Stomach smooth muscle (tissue), 2 donors: ENCODE data around the gene FOXL2NB.
"Not testable (repeated sequence)": the region's sequence is repeated elsewhere in the genome, so short reads cannot be mapped to it uniquely, and the experiment has no call there.

Experiments
- H3K27ac ChIP-seq: one replicate; pipeline ENCODE4 v1.7.0; 2013; ENCODE audit warnings: mild to moderate bottlenecking, low read length, inconsistent platforms
- H3K27me3 ChIP-seq, 2 donors: one replicate each; pipeline ENCODE4 v1.7.0; 2013; ENCODE audit warnings: low read length in 2 of 2; ENCODE audit not compliant: insufficient read depth in 2 of 2, control insufficient read depth in 1 of 2
- H3K36me3 ChIP-seq, 2 donors: one replicate each; pipeline ENCODE4 v1.7.0; 2013; ENCODE audit warnings: low read length in 2 of 2; ENCODE audit not compliant: control insufficient read depth in 2 of 2, insufficient read depth in 2 of 2
- H3K4me1 ChIP-seq: one replicate; pipeline ENCODE4 v1.7.0; 2013; ENCODE audit warnings: low read length; ENCODE audit not compliant: control insufficient read depth, insufficient read depth
- H3K4me3 ChIP-seq, 2 donors: one replicate each; pipeline ENCODE4 v1.7.0; 2013; ENCODE audit warnings: low read length in 2 of 2
- H3K9ac ChIP-seq, 2 donors: one replicate each; pipeline ENCODE4 v1.7.0; 2013; ENCODE audit warnings: low read length in 2 of 2, mild to moderate bottlenecking in 1 of 2
- H3K9me3 ChIP-seq, 2 donors: one replicate each; pipeline ENCODE4 v1.7.0; 2013; ENCODE audit warnings: low read length in 2 of 2; ENCODE audit not compliant: control insufficient read depth in 2 of 2
- donor health status: healthy.
- donor health status: Pancreatic carcinoma.

The FOXL2NB gene

DNA sequence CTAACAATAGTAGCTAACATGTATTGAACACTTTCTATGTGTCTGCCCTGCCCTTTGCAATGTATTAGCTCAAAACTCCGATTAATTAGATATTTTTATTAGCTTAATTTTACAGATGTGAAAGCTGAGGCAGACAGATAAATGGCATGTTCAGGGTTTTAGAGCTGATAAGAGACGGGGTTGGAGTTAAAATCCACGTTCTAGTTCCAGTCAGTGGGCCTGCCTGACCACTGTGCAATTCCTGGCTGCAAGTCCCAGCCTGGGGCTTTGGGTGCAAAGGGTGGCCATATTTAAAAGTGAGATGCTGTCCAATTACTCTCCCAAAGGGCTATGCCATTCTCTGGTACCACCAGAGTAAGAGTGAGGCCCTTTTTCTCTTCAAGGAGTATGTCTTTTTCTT is 33.3 kb upstream of the FOXL2NB start:
- H3K9ac ChIP-seq, result no peak overlapping the region
- H3K36me3 ChIP-seq, result no peaks in the 10 kb centered on the region
- H3K27ac ChIP-seq, result no peak overlapping the region
- no peaks in the 10 kb centered on the region for H3K27me3 ChIP-seq
- peaks cover 9% of the 10 kb centered on the region for H3K4me1 ChIP-seq
- H3K4me3 ChIP-seq, result no peak overlapping the region
- no peaks in the 10 kb centered on the region for H3K9me3 ChIP-seq

DNA sequence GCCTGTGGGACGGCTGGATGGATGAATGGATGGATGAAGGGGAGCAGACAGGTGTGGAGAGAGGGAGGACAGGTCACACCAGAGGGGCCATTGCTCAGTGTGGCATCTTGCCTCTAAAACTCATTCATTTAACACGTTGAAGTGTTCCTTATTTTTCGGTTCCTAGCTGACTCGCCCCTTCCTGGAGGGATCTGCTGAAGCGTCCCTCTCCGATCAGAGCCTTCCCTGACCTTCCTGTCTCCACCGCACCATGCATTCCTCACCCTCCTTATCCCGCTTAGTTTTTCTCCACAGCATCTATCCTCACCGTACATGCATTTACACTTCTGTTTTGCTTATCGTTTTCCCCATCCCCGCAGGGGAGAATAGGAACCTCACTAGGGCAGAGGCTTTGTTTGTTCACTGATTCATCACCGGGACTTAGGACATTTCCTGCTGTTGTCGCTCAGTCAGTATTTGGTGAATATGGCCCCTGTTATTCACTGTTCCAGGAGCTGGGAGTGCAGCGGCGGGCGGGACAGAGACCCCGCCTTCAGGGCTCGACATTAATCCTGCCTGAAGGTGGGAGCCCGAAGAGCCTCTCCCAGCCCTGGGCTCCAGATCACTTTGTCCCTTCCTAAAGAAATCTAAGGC is 32.0 kb upstream of the FOXL2NB start:
- Histone ChIP-seq H3K27ac (peak overlapping the region; percentile 89), H3K9me3 (no peaks in the 10 kb centered on the region), H3K4me3 (peak overlapping the region; percentile 89 to 95), H3K4me1 (peaks cover 9% of the 10 kb centered on the region), H3K36me3 (no peaks in the 10 kb centered on the region), H3K27me3 (no peaks in the 10 kb centered on the region), H3K9ac (peak overlapping the region; percentile 8 to 74)

DNA sequence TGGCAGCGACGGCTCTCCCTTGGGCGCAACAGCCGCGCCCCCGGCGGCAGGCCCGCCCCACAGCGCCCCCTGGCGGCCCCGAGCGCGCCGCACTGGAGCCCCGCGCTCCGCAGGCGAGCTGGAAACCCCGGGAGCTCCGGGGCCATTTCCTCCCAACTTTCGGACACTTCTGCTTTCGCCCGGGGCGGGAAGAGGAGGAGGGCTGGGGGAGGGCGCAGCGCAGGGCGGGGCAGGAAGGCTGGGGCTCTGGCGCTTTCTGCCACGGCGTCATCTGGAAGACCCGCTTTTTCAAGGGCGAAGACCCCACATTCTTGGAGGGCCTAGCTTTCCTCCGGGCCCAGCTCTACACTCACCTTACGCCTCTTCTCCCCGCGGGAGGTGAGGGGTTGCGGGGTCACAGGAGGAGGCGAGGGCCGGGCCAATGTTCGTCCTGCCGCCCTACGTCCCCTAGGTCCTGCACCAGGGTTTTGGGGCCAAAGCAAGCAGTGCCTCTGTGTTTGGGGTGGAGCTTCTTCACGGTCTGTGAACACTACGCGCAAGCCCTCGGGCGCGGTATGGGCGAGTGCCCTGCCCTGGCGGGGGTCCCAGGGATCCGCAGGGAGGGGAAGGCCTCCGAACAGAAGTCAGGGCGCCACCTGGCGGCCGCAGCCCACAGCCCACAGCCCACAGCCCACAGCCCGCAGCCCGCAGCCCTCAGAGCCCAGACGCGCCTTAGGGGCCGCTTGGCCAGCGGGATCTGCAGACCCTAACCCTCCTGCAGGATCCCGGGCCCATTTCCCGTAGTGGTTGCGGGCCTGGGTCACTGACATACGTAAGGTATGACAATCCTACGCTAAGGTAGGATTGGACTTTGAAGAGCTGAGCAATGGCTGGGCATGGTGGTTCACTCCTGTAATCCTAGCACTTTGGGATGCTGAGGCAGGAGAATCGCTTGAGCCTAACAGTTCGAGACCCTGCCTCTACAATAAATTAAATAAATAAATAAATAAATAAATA is 31.2 kb upstream of the FOXL2NB start:
- H3K4me3 ChIP-seq, result peak overlapping the region; percentile 89 to 95
- H3K36me3 ChIP-seq, result no peaks in the 10 kb centered on the region
- no peaks in the 10 kb centered on the region for H3K27me3 ChIP-seq
- H3K9me3 ChIP-seq, result no peaks in the 10 kb centered on the region
- H3K4me1 ChIP-seq, result peaks cover 9% of the 10 kb centered on the region
- H3K9ac ChIP-seq, result peak overlapping the region; percentile 91
- peak overlapping the region; percentile 89 for H3K27ac ChIP-seq

GRCh38 chr3:138916824-138917223 is 30.2 kb upstream of the FOXL2NB start:
- no peaks in the 10 kb centered on the region for H3K36me3 ChIP-seq
- H3K9me3 ChIP-seq, result no peaks in the 10 kb centered on the region
- H3K4me3 ChIP-seq, result no peak overlapping the region
- no peaks in the 10 kb centered on the region for H3K27me3 ChIP-seq
- no peak overlapping the region for H3K27ac ChIP-seq
- H3K4me1 ChIP-seq, result peaks cover 9% of the 10 kb centered on the region
- H3K9ac ChIP-seq, result no peak overlapping the region

DNA sequence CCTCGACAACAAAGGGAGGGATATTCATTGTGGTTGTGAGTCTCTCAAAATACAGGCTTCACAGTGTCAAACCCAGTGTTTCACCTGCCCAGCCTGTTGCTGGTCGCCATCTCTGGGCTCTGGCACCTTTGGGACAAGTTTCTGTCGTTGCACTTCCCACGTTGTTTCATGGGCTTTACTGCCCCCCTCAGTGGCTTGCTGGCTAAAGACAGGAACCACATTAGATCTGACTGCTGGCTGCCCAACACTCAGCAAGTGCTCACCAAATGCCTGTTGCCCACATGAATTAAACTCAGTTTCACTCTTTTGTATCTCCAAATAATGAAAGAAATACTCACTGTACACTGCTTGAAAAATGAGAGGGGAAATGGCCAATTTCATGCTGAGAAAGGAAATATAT is 27.7 kb upstream of the FOXL2NB start:
- Histone ChIP-seq H3K4me3 (no peak overlapping the region), H3K27me3 (peaks cover 0 to 2% of the 10 kb centered on the region in 2 donors), H3K36me3 (no peaks in the 10 kb centered on the region), H3K9ac (no peak overlapping the region), H3K4me1 (peaks cover 12% of the 10 kb centered on the region), H3K27ac (no peak overlapping the region), H3K9me3 (no peaks in the 10 kb centered on the region)

GRCh38 chr3:138921316-138922292 is 25.4 kb upstream of the FOXL2NB start:
- Histone ChIP-seq H3K4me3 (no peak overlapping the region), H3K9ac (no peak overlapping the region), H3K27ac (no peak overlapping the region), H3K27me3 (peaks cover 0 to 2% of the 10 kb centered on the region in 2 donors), H3K4me1 (peaks cover 4% of the 10 kb centered on the region), H3K9me3 (no peaks in the 10 kb centered on the region), H3K36me3 (no peaks in the 10 kb centered on the region)

DNA sequence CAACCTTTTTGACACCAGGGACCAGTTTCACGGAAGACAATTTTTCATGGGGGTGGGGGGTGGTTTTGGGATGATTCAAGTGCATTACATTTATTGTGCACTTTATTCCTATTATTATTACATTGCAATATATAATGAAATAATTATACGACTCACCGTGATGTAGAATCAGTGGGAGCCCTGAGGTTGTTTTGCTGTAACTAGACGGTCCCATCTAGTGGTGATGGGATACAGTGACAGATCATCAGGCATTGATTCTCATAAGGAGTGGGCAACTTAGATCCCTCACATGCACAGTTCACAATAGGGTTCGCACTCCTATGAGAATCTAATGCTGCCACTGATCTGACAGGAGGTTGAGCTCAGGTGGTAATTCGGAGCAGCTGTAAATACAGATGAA is 24.6 kb upstream of the FOXL2NB start:
- not testable (repeated sequence) for H3K9me3 ChIP-seq, H3K27ac ChIP-seq, H3K36me3 ChIP-seq, H3K27me3 ChIP-seq, H3K4me1 ChIP-seq, H3K9ac ChIP-seq, H3K4me3 ChIP-seq

DNA sequence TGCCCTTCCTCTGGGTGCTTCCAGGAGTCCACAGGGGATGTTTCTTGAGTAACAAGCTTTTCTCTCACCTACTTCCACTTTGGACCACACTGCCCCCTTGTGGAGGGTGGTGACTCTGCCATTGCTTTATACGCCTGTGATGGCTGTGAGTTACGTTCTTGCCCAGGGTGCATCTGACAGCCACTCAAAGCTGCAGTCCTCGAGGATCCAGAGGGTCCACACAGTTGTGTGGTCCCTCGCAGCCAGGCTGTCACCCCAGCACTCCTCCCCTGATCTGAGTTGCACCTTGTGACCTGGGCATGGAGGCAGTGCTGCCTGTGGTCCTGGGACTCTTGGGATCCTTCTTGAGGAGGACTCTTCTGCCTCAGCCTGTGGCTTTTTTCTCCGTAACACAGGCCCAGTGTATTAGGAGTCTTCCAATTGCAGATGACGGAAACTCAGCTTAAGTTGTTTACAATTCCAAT is 23.5 kb upstream of the FOXL2NB start:
- Histone ChIP-seq H3K27ac (no peak overlapping the region), H3K27me3 (peaks cover 0 to 2% of the 10 kb centered on the region in 2 donors), H3K9me3 (no peaks in the 10 kb centered on the region), H3K9ac (no peak overlapping the region), H3K4me1 (peaks cover 4% of the 10 kb centered on the region), H3K36me3 (no peaks in the 10 kb centered on the region), H3K4me3 (no peak overlapping the region)

DNA sequence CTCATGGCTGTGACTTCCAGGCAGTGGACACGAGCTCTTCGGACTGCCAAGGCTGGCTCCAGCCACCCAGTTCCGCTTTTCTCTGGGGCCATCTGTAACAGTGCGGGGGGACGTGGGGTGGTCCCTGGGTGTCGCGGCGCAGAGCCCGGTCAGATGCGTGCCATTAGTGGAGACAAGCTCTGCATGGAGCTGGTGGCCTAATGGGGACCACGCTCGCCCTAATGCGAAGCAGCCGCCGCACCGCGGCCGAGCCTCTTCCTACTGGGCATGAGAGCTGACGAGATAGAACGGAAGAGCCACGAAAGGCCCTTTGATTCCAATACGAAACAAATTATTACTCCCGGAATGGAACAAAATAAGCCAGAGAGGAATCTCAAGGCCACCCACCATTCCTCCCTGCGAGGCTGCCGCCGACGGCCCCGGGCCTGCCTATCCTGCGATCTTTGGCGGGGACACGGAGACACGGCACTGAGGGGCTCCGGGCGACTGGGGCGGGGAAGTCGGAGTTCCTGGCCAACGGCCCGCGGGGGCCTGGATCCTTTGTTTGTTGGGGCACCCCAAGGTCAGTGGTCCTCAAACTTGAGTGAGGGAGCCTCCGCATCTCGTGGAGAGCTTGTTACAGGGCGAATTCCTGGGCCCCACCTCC is 18.2 kb upstream of the FOXL2NB start:
- H3K9ac ChIP-seq, result no peak overlapping the region
- H3K36me3 ChIP-seq, result no peaks in the 10 kb centered on the region
- no peaks in the 10 kb centered on the region for H3K9me3 ChIP-seq
- H3K27ac ChIP-seq, result no peak overlapping the region
- no peak overlapping the region for H3K4me3 ChIP-seq
- no peaks in the 10 kb centered on the region for H3K4me1 ChIP-seq
- H3K27me3 ChIP-seq, result peaks cover 0 to 3% of the 10 kb centered on the region in 2 donors
